ENCODE measurements around the gene FIGLA.

The FIGLA gene

GRCh38 chr2:70775141-70775540 lies 15.3 kb downstream of the FIGLA start:
- TF ChIP-seq, protein P1, sequence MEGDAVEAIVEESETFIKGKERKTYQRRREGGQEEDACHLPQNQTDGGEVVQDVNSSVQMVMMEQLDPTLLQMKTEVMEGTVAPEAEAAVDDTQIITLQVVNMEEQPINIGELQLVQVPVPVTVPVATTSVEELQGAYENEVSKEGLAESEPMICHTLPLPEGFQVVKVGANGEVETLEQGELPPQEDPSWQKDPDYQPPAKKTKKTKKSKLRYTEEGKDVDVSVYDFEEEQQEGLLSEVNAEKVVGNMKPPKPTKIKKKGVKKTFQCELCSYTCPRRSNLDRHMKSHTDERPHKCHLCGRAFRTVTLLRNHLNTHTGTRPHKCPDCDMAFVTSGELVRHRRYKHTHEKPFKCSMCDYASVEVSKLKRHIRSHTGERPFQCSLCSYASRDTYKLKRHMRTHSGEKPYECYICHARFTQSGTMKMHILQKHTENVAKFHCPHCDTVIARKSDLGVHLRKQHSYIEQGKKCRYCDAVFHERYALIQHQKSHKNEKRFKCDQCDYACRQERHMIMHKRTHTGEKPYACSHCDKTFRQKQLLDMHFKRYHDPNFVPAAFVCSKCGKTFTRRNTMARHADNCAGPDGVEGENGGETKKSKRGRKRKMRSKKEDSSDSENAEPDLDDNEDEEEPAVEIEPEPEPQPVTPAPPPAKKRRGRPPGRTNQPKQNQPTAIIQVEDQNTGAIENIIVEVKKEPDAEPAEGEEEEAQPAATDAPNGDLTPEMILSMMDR (IDR thresholded peaks at IDR 0.05; ENCODE audit: borderline replicate concordance, insufficient read depth, low read depth, low read length), result no peak
- H3K4me3 ChIP-seq (ENCODE audit: low read depth, low read length), result no peak overlapping the region

DNA sequence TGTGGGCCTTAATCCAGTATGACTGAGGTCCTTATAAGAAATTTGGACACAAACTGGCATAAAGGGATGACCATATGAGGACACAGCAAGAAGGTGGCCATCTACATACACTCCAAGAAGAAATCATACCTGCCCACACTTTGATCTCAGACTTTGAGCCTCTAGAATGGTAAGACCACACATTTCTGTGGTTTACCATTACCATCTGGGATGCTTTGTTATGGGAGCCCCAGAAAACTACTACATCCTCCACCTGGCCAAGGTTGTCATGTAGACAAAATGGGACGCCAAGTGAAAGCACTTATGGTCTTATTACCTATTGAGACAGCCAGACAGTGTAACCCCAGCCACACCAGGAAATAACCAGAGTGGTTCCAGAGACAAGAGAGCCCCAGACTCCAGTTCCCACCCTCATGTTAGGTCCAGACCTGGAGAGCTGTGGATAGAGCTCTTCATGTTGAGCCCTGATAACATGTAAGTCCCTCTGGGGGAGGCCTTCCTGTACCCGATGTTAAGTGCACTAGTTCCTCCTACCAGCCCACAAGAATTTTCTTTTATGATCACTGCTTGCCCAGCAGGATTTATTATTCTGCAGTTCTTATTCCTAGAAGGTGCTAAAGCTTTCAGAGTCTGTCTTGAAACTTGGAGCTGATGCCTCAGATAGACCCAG lies 17.8 kb downstream of the FIGLA start:
- TF ChIP-seq, protein P1 (IDR thresholded peaks at IDR 0.05; ENCODE audit: borderline replicate concordance, insufficient read depth, low read depth, low read length), result no peak
- H3K4me3 ChIP-seq (ENCODE audit: low read depth, low read length), result no peak overlapping the region

- TF ChIP-seq, protein P1 (IDR thresholded peaks at IDR 0.05; ENCODE audit: borderline replicate concordance, insufficient read depth, low read depth, low read length), result no peak
- H3K4me3 ChIP-seq (ENCODE audit: low read depth, low read length), result no peak overlapping the region
These were observed 19.0 kb downstream of the FIGLA start for GRCh38 chr2:70771446-70771845.

DNA sequence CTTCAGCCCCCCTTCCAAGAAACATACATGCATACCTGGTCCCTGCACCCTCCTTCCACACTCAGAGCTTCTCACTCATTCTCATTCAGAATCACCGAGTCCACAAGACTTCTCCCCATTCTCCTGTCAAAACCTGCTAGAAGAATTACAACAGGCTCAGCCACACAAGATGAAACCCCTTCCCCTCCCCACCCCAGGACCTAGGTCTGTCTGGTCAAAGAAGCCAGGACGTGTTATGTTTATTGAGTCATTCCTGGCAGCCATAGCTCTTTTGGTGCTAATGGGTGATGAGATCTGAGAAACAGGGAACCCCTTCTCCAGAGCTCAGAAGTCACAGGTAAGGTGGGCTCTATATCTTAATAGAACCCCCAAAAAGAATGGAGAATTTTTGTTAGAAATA lies 21.0 kb downstream of the FIGLA start:
- TF ChIP-seq, protein P1 (IDR thresholded peaks at IDR 0.05; ENCODE audit: borderline replicate concordance, insufficient read depth, low read depth, low read length), result no peak
- H3K4me3 ChIP-seq (ENCODE audit: low read depth, low read length), result no peak overlapping the region

- no peak overlapping the region for H3K4me3 ChIP-seq (ENCODE audit: low read depth, low read length)
- TF ChIP-seq, protein P1 (IDR thresholded peaks at IDR 0.05; ENCODE audit: borderline replicate concordance, insufficient read depth, low read depth, low read length), result no peak
These were observed 21.8 kb downstream of the FIGLA start for GRCh38 chr2:70768590-70769085.

DNA sequence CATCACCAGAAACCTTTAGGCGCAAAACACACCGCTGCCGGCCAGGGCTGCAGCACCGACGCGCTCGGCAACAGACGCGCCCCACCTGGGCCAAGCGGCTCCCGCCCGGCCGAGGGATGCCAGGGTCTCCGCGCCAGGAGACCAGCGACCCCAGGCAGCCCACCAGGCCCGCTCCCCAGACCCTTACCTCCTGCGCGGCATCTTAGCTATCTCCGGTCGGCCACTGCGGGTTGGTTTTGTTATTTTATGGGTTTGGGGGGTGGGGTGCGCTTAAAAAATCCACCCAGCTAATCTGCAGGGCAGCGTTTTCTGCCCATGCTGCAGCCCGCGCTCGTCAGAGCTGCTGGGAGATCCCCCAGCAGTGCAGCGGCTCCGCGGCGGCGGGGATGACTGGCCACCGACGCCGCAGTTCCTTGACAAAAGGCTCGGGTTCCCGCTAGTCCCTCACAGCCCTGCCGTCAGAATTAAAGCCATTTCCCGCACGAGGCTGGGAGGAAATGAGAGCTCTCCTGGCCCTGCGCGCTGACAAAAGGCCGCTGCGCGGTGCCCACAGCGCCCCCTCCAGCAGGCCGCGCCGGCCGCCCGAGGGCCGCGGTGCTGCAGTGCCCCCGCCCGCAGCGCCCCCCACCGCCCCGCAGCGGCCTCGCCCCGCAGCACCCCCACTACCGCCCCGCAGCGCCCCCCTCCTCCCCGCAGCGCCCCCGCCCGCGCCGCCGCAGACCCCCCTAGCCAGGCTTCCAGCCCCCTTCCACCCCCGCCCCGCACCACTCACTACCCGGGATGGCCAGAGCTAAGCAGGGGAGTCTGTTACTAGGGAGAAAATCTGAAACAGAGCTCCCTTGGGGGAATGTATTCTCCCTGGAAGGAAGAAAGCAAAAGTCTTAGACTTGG lies 22.5 kb downstream of the FIGLA start, which contains the start of gene ADD2:
Gene ADD2 (minus strand): TSS at position 502 of the 891 bp plus-strand sequence. CDS start 61,792 bp downstream, outside the sequence.
- no peak within 1 kb of the TSS for H3K4me3 ChIP-seq (ENCODE audit: low read depth, low read length)
- TF ChIP-seq, protein P1 (IDR thresholded peaks at IDR 0.05; ENCODE audit: borderline replicate concordance, insufficient read depth, low read depth, low read length), result peak; percentile 40; the same call in 1 of the 2 replicates

Measured in GM12875 (cell line).